HepG2 (cell line): ENCODE data around the gene CEP135. TPM values are rescaled to one million over a fixed set of nuclear protein-coding genes. Genes with fewer than 3 reads are reported as not detected.

Experiments used
- ARNTL ChIP-seq: sonication (generic); formaldehyde crosslinking; IDR thresholded peaks from 2 replicates; pipeline ENCODE4 v1.4.0; 2020; ENCODE audit warnings: mild to moderate bottlenecking, missing genetic modification reagents
- BHLHE40 ChIP-seq: IDR thresholded peaks from 2 replicates; pipeline ENCODE4 v1.6.1; 2011; ENCODE audit warnings: low read length, improper control_type of control experiment
- CEBPG ChIP-seq: IDR thresholded peaks from 2 replicates; pipeline ENCODE4 v1.6.1; 2016
- FOXC1 ChIP-seq: sonication (generic); formaldehyde crosslinking; IDR thresholded peaks from 2 replicates; pipeline ENCODE4 v1.8.0; 2022; ENCODE audit warnings: mild to moderate bottlenecking, missing genetic modification reagents, borderline replicate concordance
- HDAC1 ChIP-seq: sonication (generic); formaldehyde crosslinking; IDR thresholded peaks from 2 replicates; pipeline ENCODE4 v1.5.1; 2020; ENCODE audit warnings: mild to moderate bottlenecking, missing genetic modification reagents
- HNRNPK ChIP-seq: fragments of 200-400 bp; formaldehyde crosslinking; IDR thresholded peaks from 2 replicates; pipeline ENCODE4 v1.6.1; 2018; ENCODE audit warnings: low read length, low read depth, moderate library complexity, mild to moderate bottlenecking; ENCODE audit not compliant: poor library complexity, severe bottlenecking
- IKZF1 ChIP-seq: fragments of 450-650 bp; IDR thresholded peaks from 2 replicates; pipeline ENCODE4 v1.7.1; 2016
- NFIB ChIP-seq: sonication (generic); formaldehyde crosslinking; IDR thresholded peaks from 2 replicates; pipeline ENCODE4 v1.9.0; 2021; ENCODE audit warnings: missing genetic modification reagents, mild to moderate bottlenecking, borderline replicate concordance
- ZBTB21 ChIP-seq: sonication (generic); formaldehyde crosslinking; IDR thresholded peaks from 2 replicates; pipeline ENCODE4 v1.4.0; 2020; ENCODE audit warnings: missing genetic modification reagents
- ZNF274 ChIP-seq: sonication (generic); formaldehyde crosslinking; IDR thresholded peaks from 2 replicates; pipeline ENCODE4 v1.5.1; 2020; ENCODE audit warnings: mild to moderate bottlenecking, missing genetic modification reagents
- ZNF563 ChIP-seq: sonication (generic); formaldehyde crosslinking; IDR thresholded peaks from 2 replicates; pipeline ENCODE4 v1.8.0; 2022; ENCODE audit warnings: mild to moderate bottlenecking, moderate library complexity, missing genetic modification reagents
- ZNF619 ChIP-seq: sonication (generic); formaldehyde crosslinking; IDR thresholded peaks from 2 replicates; pipeline ENCODE4 v1.4.0; 2020; ENCODE audit warnings: mild to moderate bottlenecking, missing genetic modification reagents
- ZNF713 ChIP-seq: sonication (generic); formaldehyde crosslinking; IDR thresholded peaks from 2 replicates; pipeline ENCODE4 v1.4.0; 2020; ENCODE audit warnings: mild to moderate bottlenecking, missing genetic modification reagents
- ZNF780A ChIP-seq: sonication (generic); formaldehyde crosslinking; IDR thresholded peaks from 2 replicates; pipeline ENCODE4 v1.8.0; 2022; ENCODE audit warnings: mild to moderate bottlenecking, missing genetic modification reagents, moderate library complexity
- ZNF839 ChIP-seq: sonication (generic); formaldehyde crosslinking; IDR thresholded peaks from 2 replicates; pipeline ENCODE4 v1.4.0; 2020; ENCODE audit warnings: missing genetic modification reagents, mild to moderate bottlenecking, borderline replicate concordance
- polyA plus RNA-seq, 8 experiments: library from polyadenylated mRNA; depleted of rRNA in 3 of 8; stranded (reverse) in 7 of 8; unstranded in 1 of 8; fragments of >200 nt; fragmentation: Illumina TruSeq in 4 of 8; extraction: Trizol in 4 of 8; gene quantifications; 2 replicates each; pipeline versions ENCODE4 v1.2.1 to v1.2.3, GENCODE V29; 2011 to 2016; ENCODE audit warnings: low read depth in 4 of 8, missing spikeins in 1 of 8, mixed read lengths in 1 of 8; ENCODE audit not compliant: insufficient read depth in 1 of 8
- total RNA-seq, 5 experiments: library from RNA; depleted of rRNA; stranded (reverse); fragments of >200 nt; fragmentation: Illumina TruSeq; extraction: Trizol; gene quantifications; 2 replicates each; pipeline ENCODE4 v1.2.3, GENCODE V29; 2016; ENCODE audit warnings: low read depth in 1 of 5
- TF ChIP-seq, protein P1 (sequence below): sonication (generic); formaldehyde crosslinking; IDR thresholded peaks from 2 replicates; pipeline ENCODE4 v1.5.0; 2020; ENCODE audit warnings: missing genetic modification reagents
- TF ChIP-seq, protein P2 (sequence below): sonication (generic); formaldehyde crosslinking; IDR thresholded peaks from 2 replicates; pipeline ENCODE4 v1.4.0; 2020; ENCODE audit warnings: mild to moderate bottlenecking, low read depth, missing genetic modification reagents
- TF ChIP-seq, protein P3 (sequence below): IDR thresholded peaks from 2 replicates; pipeline ENCODE4 v1.6.1; 2012; ENCODE audit warnings: low read length, improper control_type of control experiment
- TF ChIP-seq, protein P4 (sequence below): sonication (generic); formaldehyde crosslinking; IDR thresholded peaks from 2 replicates; pipeline ENCODE4 v1.4.0; 2020; ENCODE audit warnings: missing genetic modification reagents, low read depth, mild to moderate bottlenecking, borderline replicate concordance
- TF ChIP-seq, protein P5 (sequence below): IDR thresholded peaks from 2 replicates; pipeline ENCODE4 v1.6.1; 2012; ENCODE audit warnings: inconsistent platforms
- TF ChIP-seq, protein P6 (sequence below): sonication (generic); formaldehyde crosslinking; IDR thresholded peaks from 2 replicates; pipeline ENCODE4 v1.5.0; 2020; ENCODE audit warnings: mild to moderate bottlenecking, low read depth, missing genetic modification reagents, borderline replicate concordance
- TF ChIP-seq, protein P7 (sequence below): IDR thresholded peaks from 2 replicates; pipeline ENCODE4 v1.6.1; 2016; ENCODE audit warnings: mild to moderate bottlenecking, missing biosample characterization, missing genetic modification reagents

CEP135 gene
- total and polyA plus RNA-seq, 2 of the 13 experiments (the other 11 are each of a cell fraction or from before 2014, with no cell fraction given): 1.7 to 8.8 TPM

DNA sequence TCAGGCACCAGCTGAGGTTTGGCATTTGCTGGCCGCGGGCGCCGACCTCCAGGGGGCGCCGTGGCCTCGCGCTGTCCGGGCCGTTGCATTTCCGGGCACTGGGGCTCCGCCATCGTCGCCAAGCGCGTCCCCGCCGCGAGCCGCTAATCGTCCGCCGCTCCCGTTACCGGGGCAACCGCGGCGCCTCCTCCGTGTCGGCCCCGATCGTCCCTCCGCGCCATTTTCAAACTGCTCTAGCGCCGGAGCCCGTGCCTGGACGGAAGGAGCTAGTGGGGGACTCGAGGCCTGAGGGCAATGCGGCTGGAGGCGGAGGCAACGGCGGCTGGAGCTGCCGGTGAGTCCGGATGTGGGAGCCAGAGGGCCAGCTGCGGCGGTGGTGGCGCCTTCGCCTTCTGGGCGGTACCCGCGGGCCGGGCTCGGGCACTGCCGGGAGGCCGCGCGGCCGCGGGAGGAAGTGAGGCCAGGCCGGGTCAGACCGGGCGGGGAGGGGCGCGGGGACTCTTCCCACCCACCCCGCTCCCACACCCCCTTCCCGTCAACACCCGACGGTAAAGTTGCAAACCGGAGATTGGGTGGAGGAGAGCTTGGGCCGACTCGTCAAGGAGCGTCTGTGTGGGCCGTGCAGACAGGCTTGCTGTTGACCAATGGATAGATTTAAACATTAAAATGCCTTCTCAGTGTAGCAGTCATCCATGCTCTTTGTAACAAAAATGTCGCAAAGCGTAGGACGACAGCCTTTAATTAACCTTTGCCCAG is at the start of gene CEP135 (continued):
- TF ChIP-seq, protein P1, sequence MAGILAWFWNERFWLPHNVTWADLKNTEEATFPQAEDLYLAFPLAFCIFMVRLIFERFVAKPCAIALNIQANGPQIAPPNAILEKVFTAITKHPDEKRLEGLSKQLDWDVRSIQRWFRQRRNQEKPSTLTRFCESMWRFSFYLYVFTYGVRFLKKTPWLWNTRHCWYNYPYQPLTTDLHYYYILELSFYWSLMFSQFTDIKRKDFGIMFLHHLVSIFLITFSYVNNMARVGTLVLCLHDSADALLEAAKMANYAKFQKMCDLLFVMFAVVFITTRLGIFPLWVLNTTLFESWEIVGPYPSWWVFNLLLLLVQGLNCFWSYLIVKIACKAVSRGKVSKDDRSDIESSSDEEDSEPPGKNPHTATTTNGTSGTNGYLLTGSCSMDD (CRISPR knock-in tag): no peak
- TF ChIP-seq CEBPG (CRISPR knock-in tag) (no peak), ZBTB21 (CRISPR knock-in tag) (no peak), HDAC1 (peak; percentile 100), FOXC1 (CRISPR knock-in tag) (peak; percentile 82; the same call in 1 of the 2 replicates), IKZF1 (no peak), ZNF619 (peak; percentile 98), ZNF780A (peak; percentile 86; the same call in 1 of the 2 replicates), BHLHE40 (no peak), ZNF839 (CRISPR knock-in tag) (peak; percentile 75; the same call in 1 of the 2 replicates), ARNTL (0 out of 2 replicates have a peak, but pooled peaks have one; percentile 26), ZNF274 (CRISPR knock-in tag) (peak; percentile 88), ZNF713 (CRISPR knock-in tag) (0 out of 2 replicates have a peak, but pooled peaks have one; percentile 87), NFIB (CRISPR knock-in tag) (peak; percentile 79; the same call in 1 of the 2 replicates), ZNF563 (CRISPR knock-in tag) (peak; percentile 81; the same call in 1 of the 2 replicates), HNRNPK (peak; percentile 88)
- TF ChIP-seq, protein P2, sequence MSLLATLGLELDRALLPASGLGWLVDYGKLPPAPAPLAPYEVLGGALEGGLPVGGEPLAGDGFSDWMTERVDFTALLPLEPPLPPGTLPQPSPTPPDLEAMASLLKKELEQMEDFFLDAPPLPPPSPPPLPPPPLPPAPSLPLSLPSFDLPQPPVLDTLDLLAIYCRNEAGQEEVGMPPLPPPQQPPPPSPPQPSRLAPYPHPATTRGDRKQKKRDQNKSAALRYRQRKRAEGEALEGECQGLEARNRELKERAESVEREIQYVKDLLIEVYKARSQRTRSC (CRISPR knock-in tag): no peak
- TF ChIP-seq, protein P3, sequence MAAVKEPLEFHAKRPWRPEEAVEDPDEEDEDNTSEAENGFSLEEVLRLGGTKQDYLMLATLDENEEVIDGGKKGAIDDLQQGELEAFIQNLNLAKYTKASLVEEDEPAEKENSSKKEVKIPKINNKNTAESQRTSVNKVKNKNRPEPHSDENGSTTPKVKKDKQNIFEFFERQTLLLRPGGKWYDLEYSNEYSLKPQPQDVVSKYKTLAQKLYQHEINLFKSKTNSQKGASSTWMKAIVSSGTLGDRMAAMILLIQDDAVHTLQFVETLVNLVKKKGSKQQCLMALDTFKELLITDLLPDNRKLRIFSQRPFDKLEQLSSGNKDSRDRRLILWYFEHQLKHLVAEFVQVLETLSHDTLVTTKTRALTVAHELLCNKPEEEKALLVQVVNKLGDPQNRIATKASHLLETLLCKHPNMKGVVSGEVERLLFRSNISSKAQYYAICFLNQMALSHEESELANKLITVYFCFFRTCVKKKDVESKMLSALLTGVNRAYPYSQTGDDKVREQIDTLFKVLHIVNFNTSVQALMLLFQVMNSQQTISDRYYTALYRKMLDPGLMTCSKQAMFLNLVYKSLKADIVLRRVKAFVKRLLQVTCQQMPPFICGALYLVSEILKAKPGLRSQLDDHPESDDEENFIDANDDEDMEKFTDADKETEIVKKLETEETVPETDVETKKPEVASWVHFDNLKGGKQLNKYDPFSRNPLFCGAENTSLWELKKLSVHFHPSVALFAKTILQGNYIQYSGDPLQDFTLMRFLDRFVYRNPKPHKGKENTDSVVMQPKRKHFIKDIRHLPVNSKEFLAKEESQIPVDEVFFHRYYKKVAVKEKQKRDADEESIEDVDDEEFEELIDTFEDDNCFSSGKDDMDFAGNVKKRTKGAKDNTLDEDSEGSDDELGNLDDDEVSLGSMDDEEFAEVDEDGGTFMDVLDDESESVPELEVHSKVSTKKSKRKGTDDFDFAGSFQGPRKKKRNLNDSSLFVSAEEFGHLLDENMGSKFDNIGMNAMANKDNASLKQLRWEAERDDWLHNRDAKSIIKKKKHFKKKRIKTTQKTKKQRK: no peak
- TF ChIP-seq, protein P4, sequence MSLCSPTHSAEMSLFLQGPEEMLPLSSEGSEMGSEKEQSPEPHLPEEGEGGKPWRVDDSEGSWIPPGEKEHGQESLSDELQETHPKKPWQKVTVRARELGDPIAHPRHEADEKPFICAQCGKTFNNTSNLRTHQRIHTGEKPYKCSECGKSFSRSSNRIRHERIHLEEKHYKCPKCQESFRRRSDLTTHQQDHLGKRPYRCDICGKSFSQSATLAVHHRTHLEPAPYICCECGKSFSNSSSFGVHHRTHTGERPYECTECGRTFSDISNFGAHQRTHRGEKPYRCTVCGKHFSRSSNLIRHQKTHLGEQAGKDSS (CRISPR knock-in tag): peak; percentile 83; the same call in 1 of the 2 replicates
- TF ChIP-seq, protein P5, sequence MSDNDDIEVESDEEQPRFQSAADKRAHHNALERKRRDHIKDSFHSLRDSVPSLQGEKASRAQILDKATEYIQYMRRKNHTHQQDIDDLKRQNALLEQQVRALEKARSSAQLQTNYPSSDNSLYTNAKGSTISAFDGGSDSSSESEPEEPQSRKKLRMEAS: peak; percentile 94
- TF ChIP-seq, protein P6, sequence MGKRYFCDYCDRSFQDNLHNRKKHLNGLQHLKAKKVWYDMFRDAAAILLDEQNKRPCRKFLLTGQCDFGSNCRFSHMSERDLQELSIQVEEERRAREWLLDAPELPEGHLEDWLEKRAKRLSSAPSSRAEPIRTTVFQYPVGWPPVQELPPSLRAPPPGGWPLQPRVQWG (CRISPR knock-in tag): no peak
- TF ChIP-seq, protein P7, sequence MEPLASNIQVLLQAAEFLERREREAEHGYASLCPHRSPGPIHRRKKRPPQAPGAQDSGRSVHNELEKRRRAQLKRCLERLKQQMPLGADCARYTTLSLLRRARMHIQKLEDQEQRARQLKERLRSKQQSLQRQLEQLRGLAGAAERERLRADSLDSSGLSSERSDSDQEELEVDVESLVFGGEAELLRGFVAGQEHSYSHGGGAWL (CRISPR knock-in tag): peak; percentile 85
